HTR-8/SVneo (cell line): Measurements from ENCODE around the gene HOXA3.

Experiments used
- DNase-seq: peaks from one replicate; pipeline ENCODE4 v3.0.0; 2011; ENCODE audit warnings: low spot score, mixed read lengths; ENCODE audit not compliant: insufficient read length
- FAIRE-seq: peaks from 2 replicates; lab custom pipeline; 2011; peaks lifted over from hg19 to GRCh38; lab: Jason Lieb, UNC

Gene HOXA3

GRCh38 chr7:27146491-27147198, 5.7 kb downstream of the HOXA3 start:
- DNase-seq (no peak), FAIRE-seq (no peak)

GRCh38 chr7:27145914-27146412, 6.4 kb downstream of the HOXA3 start:
- DNase-seq (no peak), FAIRE-seq (no peak)

- DNase-seq (no peak), FAIRE-seq (no peak)
Measured at GRCh38 chr7:27145165-27145913, 7.0 kb downstream of the HOXA3 start.

GRCh38 chr7:27144781-27145164, 7.6 kb downstream of the HOXA3 start:
- DNase-seq, result no peak
- no peak for FAIRE-seq

GRCh38 chr7:27143950-27144780, 8.2 kb downstream of the HOXA3 start:
- DNase-seq (no peak), FAIRE-seq (no peak)

GRCh38 chr7:27143023-27143949, 9.1 kb downstream of the HOXA3 start, which contains the start of gene HOXA5:
Gene HOXA5, minus strand, starts transcription at chr7:27143681. Its CDS starts 74 bp downstream, at chr7:27143607.
- DNase-seq, result peak; percentile 94
- FAIRE-seq, result peak; percentile 95

- FAIRE-seq, result no peak
Measured at GRCh38 chr7:27142580-27143022, 9.8 kb downstream of the HOXA3 start.

GRCh38 chr7:27141923-27142579, 10.3 kb downstream of the HOXA3 start:
- no peak for DNase-seq
- FAIRE-seq, result no peak

More at GRCh38 chr7:27142580-27143022, 9.8 kb downstream of the HOXA3 start:
- DNase-seq, result no peak

GRCh38 chr7:27141137-27141922, 11.1 kb downstream of the HOXA3 start:
- DNase-seq (no peak), FAIRE-seq (no peak)

GRCh38 chr7:27140126-27140857, 12.1 kb downstream of the HOXA3 start:
- DNase-seq, result no peak
- FAIRE-seq, result no peak

- FAIRE-seq (no peak), DNase-seq (no peak)
Measured at GRCh38 chr7:27139334-27140125, 12.9 kb downstream of the HOXA3 start.

GRCh38 chr7:27138985-27139333, 13.4 kb downstream of the HOXA3 start:
- no peak for FAIRE-seq
- DNase-seq, result no peak

- FAIRE-seq (no peak), DNase-seq (no peak)
Measured at GRCh38 chr7:27138472-27138871, 13.9 kb downstream of the HOXA3 start.

GRCh38 chr7:27137640-27138315, 14.6 kb downstream of the HOXA3 start:
- DNase-seq, result no peak
- no peak for FAIRE-seq

GRCh38 chr7:27134392-27134791, 18.0 kb downstream of the HOXA3 start:
- FAIRE-seq (no peak), DNase-seq (no peak)
